GM19099 (cell line): Measurements from ENCODE around the gene ANKRD60.

Experiments
- POLR2A ChIP-seq: IDR thresholded peaks from 3 replicates; pipeline ENCODE4 v1.6.1; 2011; ENCODE audit warnings: low read depth; ENCODE audit not compliant: insufficient read length; ENCODE audit errors: extremely low read depth

The ANKRD60 gene

DNA sequence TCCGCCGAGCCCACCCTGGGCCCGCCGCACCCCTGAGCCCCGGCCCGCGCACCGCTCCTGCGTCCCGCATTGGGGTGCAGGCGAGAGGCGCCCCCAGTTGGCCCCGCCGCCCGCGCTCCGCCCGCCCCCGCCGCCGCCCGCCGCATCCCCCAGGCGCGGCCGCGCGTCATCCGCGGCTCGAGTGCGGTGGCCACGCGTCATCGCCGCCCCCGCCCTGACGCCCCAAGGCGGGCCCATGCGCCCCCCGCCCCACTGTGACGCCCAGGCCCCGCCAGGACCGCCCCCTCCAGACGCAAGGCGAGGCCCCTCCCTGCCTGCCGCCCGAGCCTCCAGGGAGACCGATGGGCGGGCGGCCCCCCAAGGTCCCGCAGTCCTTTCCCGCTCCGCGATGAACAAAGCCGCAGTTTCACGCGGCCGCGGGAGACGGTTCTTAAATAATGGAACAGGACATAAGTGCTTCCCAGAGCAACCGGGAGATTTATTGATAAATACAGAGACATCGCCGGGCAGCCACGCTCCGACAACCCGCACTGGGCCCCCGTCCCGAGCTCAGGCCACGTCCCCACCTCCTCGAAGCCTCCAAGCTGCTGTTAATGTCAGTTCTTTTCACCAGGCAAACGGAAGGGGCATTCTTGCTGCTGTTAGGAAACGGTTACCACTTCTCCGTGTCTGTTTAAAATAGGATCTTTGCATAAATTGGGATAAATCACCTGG is at the start of gene ANKRD60:
ANKRD60 (minus strand) TSS at position 170 of the 714 bp plus-strand sequence; CDS start at position 170, 0 bp downstream.
- no peak for TF ChIP-seq POLR2A

DNA sequence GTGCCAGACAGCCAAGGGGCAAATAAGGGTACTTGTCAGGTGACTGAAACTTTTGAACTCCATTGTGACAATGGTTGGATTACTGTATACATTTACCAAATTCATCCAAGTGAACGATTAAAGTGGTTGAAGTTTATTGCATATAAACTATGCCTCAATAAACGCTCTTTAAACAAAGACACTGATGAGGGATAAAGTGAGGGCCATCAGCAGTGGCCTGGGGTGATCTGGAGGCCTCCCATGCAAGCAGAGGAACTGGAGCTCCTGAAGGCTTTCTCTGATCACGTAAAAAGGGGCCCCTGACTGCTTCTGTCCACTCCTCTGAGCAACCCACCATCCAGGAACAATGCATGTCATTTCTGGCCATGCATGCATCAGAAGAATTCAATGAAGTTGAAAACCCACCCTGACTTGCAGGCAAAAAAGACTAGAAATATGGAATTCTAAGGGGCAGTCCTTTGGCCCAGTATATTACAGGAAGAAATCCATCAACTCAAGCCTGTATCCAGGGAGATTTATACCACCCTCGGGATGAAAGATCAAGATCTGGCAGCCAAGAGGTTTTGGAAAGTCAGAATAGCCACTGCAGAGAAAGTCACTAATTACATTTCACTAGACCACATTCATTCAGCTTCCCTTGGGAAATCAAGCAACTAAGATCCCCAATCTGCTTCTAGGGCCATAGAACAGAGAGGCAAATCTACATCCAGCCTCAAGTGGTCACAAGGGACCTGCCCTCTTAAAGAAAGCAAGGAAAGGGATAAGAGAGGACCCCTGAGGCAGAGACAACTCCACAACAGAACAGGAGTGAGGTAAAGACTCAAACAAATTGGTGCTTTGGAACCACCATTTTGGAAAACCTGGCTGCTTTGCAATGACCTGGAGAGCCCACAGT is 49.4 kb upstream of the ANKRD60 start:
- TF ChIP-seq POLR2A: no peak

DNA sequence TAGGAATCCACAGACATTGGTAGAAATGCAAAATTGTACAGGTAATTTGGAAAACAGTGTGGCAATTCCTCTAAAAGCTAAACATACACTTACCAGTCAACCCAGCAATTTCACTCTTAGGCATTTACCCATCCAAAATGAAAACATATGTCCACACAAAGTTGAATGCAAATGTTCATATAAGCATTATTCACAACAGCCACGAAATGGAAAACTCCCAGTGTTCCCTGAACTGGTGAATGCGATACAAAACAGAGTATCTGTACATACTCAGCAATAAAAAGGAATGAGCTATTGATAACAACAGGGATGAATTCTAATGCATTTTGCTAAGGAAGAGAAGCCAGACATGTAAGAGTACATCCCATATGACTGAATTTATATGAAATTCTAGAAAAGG is 48.7 kb upstream of the ANKRD60 start:
- no peak for TF ChIP-seq POLR2A

GRCh38 chr20:58274384-58274783 is 45.9 kb upstream of the ANKRD60 start:
- no peak for TF ChIP-seq POLR2A

DNA sequence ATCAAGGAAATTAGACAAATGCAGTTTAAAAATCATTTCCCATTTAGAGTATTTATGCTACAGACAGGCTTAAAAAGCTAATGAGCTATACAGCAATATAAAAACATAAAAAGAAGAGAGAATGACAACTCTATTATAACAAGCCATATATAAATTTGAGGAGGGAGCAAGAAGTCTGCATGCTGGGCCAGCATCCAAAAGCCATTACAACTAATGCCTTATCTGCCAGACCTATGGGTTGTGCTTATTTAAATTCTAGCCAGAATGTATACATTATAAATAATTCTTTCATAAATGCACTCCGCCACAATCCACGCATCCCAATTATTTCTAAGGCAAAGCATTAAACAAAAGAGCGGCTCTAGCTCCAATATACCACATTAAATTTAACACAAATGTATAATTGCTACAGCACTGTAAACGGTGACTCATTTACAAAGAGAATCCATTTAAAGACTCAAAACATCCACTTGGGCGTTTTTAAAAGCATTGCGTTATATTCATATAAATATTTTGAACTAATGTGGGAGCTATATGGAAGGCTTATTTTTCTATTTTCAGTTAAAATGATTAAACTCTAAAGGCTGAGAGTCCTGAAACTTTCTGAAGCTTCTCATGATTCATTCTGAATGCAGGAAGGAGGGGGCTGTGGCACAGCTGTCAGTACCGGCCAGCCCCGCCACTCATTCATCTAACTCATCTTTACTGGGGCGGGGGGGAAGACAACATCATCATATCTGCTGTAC is 43.3 kb upstream of the ANKRD60 start:
- no peak for TF ChIP-seq POLR2A

- no peak for TF ChIP-seq POLR2A
Measured at GRCh38 chr20:58268936-58269619, 40.6 kb upstream of the ANKRD60 start.

- no peak for TF ChIP-seq POLR2A
Measured at GRCh38 chr20:58268421-58268821, 40.0 kb upstream of the ANKRD60 start.

- no peak for TF ChIP-seq POLR2A
Measured at GRCh38 chr20:58267389-58268215, 39.1 kb upstream of the ANKRD60 start.

DNA sequence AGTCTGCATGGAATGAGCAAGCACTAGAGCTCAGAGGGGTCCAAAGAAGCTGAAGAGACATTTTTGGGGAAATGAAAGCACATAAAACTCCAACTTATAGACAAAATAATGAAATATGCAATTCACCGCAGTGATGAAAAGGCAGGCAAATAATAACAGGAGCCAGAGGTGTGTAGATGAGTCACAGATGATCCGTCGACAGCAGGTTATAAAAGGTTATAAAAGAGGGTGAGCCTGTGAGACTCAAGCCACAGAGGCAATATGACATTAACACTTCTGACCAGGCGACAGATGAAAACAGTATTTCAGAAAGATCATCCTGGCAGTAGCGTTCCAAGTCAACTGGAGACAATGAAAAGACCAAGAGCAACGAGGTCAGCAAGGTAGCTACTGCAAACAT is 35.8 kb upstream of the ANKRD60 start:
- no peak for TF ChIP-seq POLR2A

GRCh38 chr20:58261660-58262059 is 33.2 kb upstream of the ANKRD60 start:
- TF ChIP-seq POLR2A: no peak

DNA sequence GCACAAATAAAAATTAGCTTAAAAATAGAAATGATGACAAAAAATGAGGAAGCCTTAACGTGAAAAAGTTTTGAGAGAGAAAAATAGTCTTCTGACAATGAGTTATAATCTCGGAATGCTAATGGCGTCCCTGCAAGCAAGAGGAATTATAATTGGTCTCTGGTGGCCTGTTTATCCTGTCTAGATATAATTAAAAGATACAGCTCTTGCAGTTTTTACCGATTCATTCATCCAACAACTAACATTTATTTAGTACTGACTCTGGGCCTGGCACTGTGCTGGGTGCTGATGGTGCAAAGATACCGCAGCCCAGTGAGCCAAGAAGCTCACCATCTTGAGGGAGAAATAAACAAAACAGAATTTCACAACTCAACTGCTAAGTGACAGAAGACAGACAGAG is 31.6 kb upstream of the ANKRD60 start:
- no peak for TF ChIP-seq POLR2A

- TF ChIP-seq POLR2A: no peak
Measured at GRCh38 chr20:58256842-58257241, 28.4 kb upstream of the ANKRD60 start.

GRCh38 chr20:58256307-58256706 is 27.9 kb upstream of the ANKRD60 start:
- TF ChIP-seq POLR2A: no peak

DNA sequence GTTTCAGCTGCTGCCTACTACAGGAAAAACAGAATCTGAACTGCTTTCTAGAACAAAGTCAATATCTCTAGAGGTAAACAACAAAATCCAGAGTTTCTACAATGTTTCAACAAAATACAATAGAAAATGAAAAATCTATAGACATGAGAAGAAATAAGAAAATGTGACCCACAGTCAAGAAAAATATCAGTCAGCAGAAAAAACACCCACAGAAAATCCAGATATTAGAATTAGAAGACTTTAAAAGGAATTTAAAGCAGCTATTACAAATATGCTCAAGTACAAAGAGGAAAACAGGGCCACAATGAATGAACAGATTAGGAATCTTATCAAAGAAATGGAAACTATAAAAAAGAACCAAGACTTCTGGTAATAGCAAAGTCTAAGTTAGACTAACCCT is 26.4 kb upstream of the ANKRD60 start:
- no peak for TF ChIP-seq POLR2A
